Activated CD4-positive, alpha-beta T cell treated with anti-CD3 and anti-CD28 coated beads for 48 hours (primary cell): ENCODE results near the gene ZNF264.
"Not testable (repeated sequence)": the region's sequence is repeated elsewhere in the genome, so short reads cannot be mapped to it uniquely, and the experiment has no call there.

Source experiments
- DNase-seq: peaks from one replicate; pipeline ENCODE4 v3.0.0-alpha.2; 2020

The ZNF264 gene

DNA sequence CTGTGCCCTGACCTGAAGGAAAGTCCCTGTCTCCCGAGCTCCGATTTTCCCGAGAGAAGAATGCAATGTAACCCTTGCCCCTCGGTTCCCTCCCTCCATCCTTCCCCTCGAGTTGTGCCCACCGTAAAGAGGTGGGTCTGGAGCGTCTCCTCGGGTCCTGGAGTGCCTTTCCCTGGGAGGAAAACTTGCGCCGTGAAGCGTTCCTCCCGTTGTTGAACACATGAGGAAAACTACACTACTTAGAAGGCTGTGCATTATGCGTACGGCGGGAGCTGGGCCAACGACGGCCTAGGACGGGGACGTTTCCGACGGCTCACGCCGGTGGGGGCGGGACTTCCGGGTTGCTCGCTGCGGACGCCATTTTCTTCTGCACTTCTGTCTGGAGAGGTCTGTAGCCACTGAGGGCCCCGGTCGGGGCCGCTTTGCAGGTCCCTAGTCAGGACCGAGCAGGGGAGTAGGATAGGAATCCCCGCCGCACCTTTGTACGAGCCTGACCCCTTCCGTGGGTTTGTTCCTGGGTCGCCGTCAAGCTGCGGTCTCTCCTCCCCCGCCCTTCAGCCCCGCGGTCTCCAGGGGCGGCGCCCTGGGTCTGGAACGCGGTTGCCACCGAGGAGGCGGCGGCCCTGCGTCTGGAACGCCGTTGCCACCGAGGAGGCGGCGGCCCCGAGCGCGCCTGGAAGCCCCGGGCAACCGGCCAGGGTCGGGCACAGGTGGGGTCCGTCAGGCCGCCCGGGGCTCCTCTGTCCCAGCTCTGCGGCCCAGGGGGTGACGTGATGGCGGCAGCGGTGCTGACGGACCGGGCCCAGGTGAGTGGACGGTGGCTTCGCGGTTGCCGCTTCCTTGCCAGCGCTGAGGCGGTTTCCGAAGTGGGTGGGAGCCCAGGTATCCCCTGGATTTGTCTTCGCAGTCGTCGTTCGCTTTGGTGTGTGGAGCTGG lies at the start of gene ZNF264:
ZNF264 (plus strand) TSS at position 360 of the 936 bp plus-strand sequence; CDS start at position 774, 414 bp downstream.
- peak; percentile 93 for DNase-seq

DNA sequence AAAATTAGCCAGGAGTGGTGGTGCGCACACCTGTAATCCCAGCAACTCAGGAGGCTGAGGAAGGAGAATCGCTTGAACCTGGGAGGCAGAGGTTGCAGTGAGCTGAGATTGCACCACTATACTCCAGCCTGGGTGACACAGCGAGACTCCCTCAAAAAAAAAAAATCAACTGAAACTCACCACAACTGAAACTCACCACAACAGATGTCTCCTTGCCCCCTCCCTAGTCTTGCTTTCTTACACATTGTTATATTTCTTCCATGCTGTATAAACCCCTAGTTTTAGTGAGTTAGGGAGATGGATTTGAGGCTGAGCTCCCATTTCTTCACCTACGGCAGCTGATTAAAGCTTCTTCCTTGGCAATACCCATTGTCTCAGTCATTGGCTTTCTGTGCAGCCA lies 49.6 kb upstream of the ZNF264 start:
- DNase-seq = no peak

DNA sequence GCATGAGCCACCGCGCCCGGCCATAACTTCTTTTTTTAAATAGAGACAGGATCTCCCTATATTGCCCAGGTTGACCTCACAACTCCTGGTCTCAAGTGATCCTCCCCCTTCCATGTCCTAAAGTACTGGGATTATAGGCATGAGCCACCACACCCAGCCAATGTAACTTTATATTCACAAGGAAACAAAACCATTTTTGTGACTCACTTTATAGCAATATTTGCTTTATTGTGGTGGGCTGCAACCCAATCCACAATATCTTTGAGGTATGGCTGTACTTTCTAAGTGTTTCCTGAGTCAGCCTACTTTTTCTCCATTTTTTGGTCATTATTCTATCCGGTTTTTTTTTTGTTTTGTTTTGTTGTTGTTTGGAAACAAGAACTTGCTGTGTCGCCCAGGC lies 38.4 kb upstream of the ZNF264 start:
- no peak for DNase-seq

DNA sequence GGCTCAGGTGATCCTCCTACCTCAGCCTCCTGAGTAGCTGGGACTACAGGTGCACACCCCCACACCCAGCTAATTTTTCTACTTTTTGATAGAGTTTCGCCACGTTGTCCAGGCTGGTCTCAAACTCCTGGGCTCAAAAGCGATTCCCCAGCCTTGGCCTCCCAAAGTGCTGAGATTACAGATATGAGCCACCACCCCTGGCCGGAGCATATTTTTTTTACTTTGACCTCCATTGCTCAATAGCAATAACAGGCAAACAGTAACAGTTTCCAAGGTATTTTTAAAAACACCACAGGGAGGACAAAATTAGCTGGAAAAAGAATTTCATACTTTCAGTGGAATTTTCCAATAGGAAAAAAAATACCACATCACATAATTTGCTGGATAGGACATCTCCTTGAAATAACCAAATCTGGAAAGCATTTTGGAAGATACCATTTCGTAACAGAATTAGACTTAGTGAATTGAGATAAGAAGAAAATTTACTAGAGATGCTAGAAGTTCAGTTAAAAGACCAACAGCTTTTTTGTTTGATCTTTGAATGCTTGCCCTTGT lies 29.2 kb upstream of the ZNF264 start:
- no peak for DNase-seq

DNA sequence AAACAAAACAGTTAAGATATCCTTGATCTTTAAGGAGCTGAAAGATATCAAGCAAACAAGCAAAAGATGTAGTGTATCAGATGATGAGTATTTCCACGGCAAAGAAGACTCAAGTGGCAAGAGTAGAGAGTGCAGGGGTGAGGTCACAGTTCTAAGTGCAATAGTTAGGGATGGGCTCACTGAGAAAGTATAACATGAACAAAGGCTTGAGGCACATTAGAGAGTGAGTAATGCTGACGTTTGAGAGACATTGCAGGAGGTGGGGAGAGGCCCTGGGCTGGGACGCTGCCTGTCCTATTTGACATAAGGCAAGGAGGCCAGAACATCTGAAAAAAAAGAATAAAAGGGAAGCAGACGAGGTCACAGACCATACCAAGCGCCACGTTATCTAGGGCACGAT lies 25.5 kb upstream of the ZNF264 start:
- no peak for DNase-seq

DNA sequence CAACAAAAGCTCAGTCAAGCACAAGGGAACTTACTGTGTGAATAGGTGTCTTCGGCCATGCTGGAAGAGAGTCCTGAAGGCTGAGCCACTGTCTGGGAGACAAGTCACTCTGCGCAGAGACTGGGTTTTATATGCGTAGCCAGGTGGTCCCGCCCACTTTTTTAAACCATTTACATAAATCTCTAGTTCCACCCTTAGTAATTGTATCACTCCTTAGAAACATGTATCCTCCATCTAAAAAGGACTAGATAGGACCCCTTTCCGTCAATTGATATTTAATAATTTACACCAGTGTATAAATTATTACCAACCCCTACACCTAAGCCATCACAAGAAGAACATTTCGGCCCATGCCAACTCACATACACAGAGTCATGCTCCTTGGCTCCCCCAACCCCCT lies 23.9 kb upstream of the ZNF264 start, which contains the start of gene DUXA:
DUXA (minus strand) TSS at position 101 of the 400 bp plus-strand sequence; CDS start at position 59, 42 bp downstream.
- no peak for DNase-seq

DNA sequence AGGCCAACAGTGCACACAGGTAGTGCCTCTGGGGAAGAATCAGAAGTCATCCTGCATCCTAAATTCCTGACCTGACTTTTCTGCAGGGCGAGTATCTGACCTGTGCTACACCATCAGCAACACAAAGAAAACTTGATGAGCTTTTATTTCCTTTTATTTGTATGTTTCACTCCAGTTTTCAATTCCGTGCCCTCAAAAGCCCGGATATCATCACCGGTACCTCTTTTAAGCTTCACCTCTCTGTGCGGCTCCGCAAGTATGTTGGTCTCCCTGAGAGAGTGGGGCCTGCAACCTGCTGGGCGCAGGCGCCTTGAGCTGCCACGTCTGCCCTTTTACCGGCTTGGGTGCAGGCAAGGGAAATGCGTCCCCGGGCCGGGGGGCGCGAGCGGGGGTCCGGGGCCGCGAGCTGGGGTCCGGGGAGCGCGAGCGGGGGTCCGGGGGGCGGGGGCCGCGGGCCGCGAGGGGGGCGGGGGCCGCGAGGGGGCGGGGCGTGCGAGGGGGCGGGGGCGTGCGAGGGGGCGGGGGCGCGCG lies 19.7 kb upstream of the ZNF264 start:
- peak; percentile 36 for DNase-seq

DNA sequence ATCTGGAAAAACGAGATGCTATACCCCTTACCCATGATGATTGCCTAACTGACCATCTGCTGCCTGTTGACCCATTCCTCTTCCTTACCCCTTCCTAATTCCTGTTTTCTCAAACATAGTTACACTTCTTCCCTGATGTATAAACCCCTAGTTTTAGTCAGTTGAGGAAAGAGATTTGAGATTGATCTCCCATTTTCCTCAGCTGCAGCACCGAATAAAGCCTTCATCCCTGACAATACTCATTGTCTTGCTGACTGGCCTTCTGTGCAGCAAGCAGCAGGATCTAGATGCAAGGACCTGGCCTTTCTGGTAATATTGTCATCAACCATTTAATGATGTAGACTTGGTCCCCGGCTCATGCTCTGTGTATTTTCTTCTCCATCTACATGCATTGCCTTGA lies 999 bp upstream of the ZNF264 start:
- no peak for DNase-seq

DNA sequence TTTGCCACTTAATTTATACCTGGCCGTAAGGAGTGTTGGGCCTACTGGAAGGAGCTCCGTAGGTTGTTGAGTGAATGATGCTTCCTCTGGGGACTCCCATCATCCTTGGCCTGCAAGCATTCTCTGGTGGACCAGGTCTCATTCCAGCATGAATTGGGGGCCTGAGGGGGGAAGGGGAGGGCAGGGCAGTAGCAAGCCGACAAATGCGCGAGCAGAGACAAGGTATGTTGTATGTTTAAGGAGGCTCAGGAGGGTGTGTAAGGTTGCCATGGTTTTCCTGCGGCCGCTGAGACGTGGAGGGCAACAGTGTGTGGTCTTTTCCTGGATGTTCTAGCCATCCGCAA lies 749 bp downstream of the ZNF264 start:
- DNase-seq = no peak

DNA sequence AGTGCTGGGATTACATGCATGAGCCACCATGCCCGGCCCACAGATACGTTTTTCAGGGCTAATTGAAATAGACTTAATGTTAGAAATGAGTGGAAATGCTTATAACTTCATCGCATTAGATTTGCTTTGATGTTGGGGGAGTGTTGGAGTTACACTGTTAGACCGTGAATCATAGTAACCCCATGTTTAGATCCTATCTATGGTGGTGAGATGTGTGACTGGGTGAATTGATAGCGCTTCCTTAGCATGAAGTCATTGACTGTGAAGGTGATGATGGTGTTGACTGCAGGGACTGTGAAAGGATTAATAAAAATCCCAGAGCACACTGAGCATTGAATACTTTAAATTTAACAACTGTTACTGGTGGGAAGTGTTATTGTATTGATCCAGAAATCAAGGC lies 1.7 kb downstream of the ZNF264 start:
- DNase-seq = no peak

DNA sequence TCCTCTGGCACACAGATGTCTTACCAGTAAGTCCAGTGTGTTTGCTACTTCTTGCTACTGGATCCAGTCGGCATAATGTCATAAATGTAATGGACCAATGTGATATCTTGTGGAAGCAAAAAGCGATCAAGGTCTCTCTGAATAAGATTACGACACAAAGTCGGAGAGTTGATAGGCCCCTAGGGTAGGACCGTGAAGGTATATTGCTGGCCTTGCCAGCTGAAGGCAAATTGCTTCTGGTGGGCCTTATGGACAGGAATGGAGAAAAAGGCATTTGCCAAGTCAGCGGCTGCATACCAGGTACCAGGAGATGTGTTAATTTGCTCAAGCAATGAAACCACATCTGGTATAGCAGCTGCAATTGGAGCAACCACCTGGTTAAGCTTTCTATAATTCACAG lies 6.6 kb downstream of the ZNF264 start:
- not testable (repeated sequence) for DNase-seq

DNA sequence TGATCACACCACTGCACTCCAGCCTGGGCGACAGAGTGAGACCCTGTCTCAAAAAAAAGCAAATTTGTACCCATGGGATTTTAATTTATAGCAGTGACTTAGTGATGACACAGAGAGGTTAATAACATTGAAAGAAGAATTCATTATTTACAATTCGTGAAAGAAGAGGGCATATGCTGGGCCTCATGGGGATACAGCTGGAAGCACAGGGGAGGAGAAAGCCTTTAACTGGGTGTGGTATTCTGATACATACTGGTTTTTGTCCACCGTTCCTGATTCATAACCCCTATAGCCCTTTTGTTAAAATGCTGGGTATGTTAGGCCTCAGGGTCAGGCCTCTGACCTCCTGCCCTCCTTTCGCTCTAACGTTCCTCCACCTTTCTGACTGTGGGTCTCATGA lies 10.9 kb downstream of the ZNF264 start:
- no peak for DNase-seq

DNA sequence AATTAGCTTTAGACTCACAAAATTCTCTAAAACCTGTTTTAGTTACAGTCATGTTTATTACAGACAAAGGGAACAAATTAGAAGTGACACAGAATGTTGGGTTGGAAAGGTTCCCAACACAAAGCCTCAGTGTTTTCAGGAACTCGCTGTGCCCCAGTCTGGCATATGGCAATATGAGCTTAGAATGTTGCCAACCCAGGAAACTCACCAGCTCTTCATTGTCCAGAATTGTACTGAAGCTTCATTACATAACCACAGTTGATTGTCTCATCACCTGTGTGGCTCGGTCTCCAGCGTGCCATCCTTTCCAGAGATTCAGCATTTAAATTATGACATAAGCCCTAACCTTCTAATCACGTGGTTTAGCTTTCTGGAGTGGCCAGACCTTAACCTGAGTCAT lies 19.1 kb downstream of the ZNF264 start:
- no peak for DNase-seq

DNA sequence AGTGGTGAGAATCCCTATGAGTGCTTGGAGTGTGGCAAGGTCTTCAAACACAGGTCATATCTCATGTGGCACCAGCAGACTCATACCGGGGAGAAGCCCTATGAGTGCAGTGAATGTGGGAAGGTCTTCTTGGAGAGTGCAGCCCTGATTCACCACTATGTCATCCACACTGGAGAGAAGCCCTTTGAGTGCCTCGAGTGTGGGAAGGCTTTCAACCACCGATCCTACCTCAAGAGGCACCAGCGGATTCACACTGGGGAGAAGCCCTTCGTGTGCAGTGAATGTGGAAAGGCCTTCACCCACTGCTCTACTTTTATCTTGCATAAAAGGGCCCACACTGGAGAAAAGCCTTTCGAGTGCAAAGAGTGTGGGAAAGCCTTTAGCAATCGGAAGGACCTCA lies 20.8 kb downstream of the ZNF264 start:
- no peak for DNase-seq

DNA sequence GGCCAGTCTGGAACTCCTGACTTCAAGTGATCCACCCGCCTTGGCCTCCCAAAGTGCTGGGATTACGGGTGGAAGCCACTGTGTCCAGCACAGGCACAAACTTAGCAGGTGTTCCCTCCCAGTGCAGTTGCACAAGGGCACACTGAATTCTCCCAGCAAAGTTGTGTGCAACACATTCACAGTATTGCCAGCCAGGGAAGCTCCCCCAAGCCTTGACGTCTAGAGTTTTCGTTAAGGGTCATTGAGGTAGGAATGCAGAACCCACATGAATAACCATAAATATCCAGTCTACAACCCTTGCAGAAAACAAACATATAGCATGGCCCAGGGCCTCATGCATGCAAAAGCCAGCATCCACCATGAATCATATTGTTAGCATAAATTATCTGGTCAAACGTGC lies 36.2 kb downstream of the ZNF264 start:
- no peak for DNase-seq

DNA sequence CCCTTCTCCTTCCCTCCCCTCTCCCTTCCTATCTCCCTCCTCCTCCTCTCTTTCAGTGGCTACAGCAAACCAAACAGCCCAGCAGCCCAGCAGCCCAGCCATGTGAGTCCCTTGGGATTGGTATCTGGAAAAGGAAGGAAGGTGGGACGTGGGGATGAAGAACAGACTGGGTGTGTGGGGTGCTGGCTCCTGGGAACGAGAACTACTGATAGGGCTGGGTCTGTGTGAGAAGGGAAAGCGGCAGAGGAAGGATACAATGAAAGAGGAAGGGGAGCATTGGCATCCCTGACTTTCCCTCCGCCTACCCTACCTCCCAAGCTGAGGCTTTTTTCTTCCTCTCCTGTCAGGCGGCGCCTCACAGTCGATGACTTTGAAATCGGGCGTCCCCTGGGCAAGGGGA lies 40.4 kb downstream of the ZNF264 start:
- DNase-seq = no peak

DNA sequence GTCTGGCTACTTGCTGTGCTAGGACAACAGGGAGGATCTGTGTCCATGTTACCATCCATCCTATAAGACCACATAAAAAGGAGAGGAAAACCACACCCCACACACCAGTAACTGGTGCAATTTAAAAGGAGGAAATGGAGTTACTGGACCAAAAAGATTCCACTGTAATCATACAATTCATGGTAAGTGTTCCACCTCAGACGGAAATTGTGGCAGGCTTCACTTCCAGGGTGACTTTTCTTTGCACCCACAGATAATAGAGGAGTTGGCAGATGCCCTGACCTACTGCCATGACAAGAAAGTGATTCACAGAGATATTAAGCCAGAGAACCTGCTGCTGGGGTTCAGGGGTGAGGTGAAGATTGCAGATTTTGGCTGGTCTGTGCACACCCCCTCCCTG lies 41.9 kb downstream of the ZNF264 start:
- no peak for DNase-seq

DNA sequence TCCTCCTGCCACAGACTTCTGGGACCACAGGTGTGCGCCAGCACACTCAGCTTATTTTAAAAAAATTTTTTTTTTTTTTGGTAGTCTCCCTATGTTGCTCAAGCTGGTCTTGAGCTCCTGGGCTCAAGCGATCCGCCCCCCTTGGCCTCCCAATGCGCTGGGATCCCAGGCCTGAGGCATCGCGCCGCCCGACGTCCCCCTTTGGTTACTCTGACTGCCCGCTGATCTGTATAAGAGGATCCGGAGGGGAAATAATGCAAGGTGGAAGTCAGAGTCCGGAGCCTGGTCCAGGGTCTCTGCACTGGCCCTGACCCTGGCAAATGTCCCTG lies 48.6 kb downstream of the ZNF264 start:
- peak; percentile 5 for DNase-seq

DNA sequence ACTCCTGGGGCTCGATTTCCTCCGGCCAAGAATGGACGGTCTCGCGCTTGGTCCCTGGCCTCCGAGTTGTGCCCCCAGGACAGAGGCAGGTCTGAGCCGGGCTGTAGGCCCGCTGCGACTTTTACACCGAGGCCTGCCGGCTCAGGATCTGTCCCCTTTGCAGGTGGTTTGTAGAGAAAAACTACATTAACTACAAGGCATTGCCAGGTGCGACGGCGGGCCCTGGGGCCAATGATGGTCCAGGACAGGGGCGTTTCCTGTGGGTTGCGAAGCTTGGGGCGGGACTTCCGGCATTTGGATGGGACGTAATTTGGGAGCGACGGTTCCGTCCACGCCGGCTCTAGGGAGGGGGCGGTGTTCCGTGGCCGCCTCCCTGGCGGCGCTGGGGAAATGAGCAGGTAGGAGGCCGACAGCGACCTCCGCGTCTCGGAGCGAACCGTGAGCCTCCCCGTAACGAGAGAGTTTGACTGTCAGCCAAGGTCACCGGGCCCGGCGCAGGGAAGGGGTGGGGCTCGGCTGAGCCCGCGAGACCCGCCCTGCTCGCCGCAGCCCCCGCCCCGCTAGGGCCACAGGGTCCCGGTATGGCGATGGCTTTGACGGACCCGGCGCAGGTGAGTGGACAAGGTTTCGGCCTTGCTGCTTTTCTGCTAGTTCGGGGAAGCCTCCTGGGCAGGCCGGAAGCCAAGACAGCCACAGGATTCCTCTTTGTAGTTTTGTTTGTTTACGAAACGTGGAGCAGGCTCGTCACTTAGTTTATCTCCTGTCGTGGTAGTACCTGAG lies 49.2 kb downstream of the ZNF264 start, which contains the start of gene ZNF805:
ZNF805 (plus strand) TSS at position 322 of the 780 bp plus-strand sequence; CDS start at position 582, 260 bp downstream.
- peak; percentile 97 for DNase-seq

DNA sequence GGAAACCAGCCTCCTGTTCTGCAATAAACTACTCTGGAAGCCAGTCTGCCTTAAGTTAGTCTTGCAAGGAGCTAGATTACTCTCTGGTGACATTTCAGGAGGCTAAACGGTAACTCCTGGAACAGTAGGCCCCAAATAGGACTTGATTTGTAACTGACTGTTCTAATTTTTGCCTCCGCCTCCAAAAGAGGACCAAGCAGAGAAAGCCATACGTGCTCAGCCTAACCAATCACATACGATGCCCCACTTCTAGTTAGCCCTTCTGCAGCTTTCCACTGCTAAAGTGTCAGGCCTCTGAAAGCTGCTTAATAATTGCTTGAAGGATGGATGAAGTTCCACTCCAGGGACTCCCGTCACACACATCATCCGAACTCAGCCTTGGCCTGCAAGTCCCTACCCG lies 49.9 kb downstream of the ZNF264 start:
- no peak for DNase-seq

DNA sequence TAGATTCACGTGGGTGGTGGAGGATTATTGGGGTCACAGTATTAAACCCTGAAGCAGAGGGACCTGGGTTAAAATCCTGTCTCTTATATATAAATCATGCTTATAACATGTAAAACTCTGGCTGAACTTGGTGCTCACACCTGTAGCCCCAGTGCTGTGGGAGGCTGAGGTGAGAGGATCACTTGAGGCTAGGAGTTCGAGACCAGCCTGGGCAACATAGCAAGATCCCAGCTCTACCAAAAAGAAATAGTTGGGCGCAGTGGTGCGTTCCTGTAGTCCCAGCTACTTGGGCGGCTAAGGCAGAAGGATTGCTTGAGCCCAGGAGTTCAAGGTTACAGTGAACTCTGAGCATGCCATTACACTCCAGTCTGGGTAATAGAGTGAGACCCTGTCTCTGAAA lies 51.5 kb downstream of the ZNF264 start:
- DNase-seq = no peak

DNA sequence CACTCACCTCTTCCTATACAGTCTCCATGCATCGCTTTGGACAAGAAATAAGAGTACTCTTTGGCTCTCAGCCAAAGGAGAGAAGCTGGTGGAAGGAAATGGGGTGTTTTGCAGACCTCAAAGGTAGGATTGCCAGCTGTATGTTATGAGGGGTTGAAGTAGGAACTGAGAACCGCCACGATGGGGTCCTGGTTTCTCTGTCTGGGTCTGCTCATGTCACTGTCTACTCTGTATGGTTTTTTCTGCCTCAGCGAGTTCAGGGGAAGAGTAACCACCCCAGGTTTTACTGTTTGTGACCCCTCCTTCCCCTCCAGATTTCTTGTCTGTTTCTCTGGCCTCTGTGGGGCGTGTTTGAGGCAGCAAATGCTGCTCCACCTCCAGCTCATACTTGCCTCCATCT lies 53.2 kb downstream of the ZNF264 start:
- DNase-seq = no peak

DNA sequence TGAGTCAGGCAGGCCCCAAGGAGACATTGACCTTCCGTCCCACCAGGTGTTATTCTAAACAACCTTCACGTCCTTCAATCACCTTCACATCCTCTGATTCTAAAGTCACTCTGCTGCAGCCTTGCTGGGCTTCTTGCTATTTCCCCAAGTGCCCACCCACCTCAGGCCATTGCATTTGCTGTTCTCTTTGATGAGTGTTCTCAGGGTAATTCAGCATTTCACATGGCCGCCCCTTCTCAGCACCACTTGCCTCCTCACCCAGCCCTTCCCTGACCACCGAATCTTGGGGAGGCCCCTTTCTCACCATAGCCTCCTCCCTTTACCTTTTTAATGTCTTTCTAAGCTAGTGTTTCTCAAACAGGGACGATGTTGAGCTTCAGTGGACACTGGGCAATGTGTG lies 53.8 kb downstream of the ZNF264 start:
- DNase-seq = no peak

DNA sequence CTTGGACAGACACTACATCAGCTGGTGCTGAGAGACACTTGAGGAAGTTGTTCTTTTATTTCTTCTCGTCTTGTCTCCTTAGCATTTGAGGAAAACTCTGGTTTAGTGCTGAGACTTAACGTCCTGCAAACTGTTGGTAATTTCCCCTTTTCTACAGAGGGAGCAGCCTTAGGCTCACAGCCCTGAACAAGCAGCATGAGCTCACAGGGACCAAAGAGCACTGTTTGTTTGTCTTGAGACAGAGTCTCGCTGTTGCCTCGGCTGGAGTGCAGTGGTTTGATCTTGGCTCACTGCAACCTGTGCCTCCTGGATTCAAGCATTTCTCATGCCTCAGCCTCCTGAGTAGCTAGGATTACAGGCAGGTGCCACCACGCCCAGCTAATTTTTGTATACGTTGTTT lies 54.7 kb downstream of the ZNF264 start:
- DNase-seq = no peak
